Measurements from ENCODE around the gene DRAP1. TPM values are rescaled to one million over a fixed set of nuclear protein-coding genes. Genes with fewer than 3 reads are reported as not detected.

Gene DRAP1
- total RNA-seq, 1 experiment from 2014 or later, result 105 TPM

DNA sequence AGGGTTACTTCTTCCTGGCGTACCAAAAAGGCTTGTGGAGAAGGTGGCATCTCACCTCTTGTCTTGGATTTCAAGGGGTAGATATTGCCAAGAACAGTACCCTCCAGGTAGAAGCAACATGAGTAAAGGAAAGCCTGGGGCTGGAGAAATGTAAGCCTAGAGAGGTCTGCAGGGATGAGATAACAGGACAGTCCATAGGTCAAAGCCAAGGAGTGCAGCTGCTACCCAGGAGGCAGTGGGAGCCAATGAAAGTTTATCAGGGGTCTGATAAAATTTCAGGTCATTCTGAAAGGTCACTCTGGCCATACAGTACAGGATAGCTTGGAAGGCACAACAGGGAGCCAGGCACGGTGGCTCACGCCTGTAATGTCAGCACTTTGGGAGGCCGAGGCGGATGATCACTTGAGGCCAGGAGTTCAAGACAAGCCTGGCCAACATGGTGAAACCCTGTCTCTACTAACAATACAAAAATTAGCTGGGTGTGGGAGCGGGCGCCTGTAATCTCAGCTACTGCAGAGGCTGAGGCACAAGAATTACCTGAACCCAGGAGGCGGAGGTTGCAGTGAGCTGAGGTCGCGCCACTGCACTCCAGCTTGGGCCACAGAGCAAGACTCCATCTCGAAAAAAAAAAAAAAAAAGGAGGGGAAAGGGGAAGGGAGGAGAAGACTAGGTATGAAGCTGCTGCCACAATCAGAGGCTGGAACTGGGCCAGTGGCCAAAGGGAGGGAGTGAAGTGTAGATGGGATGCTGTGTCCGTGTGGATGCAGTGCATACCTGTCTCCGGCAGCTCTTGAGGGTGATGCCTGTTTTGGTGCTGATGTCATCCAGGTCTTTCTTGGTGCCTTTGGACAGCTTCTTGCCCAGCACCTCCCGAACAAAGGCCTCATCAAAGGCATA, 32.2 kb upstream of the DRAP1 start:
- H3K9ac ChIP-seq (ENCODE audit: extremely low read depth, insufficient read length, low read length), result peak overlapping the region; percentile 24
- no peaks in the 10 kb centered on the region; the same call in 1 of the 2 replicates for H3K79me2 ChIP-seq (ENCODE audit: insufficient read depth, low read length)
- Mint-ChIP-seq H3K27ac (peak overlapping the region; percentile 35 to 99 (median 98); a peak in 3 of 7 replicates), H3K36me3 (ENCODE audit: insufficient read depth in 1 of 3, low read depth in 3 of 3) (peaks cover 35 to 55% (median 52%) of the 10 kb centered on the region in 3 experiments), H3K4me1 (peaks cover 27 to 41% of the 10 kb centered on the region in 2 experiments), H3K9me3 (peaks cover 2 to 4% of the 10 kb centered on the region in 2 experiments; a peak in 2 of 5 replicates), H3K27me3 (ENCODE audit: low read depth) (peaks cover 17% of the 10 kb centered on the region), H3K4me3 (peak overlapping the region; percentile 97 to 98)
- no peak overlapping the region for H4K8ac ChIP-seq (replicated peaks; ENCODE audit: insufficient read length, low read depth, low read length)
- no peak overlapping the region for H2AK5ac ChIP-seq (ENCODE audit: insufficient read length, low read length)
- no peak overlapping the region for H3K14ac ChIP-seq (ENCODE audit: insufficient read depth, low read length)
- no peaks in the 10 kb centered on the region for H3K79me1 ChIP-seq (ENCODE audit: insufficient read depth, low read depth, low read length, poor library complexity, severe bottlenecking)
- no peak overlapping the region for H3K56ac ChIP-seq (ENCODE audit: insufficient read length, low read depth, low read length)
- H2BK20ac ChIP-seq (ENCODE audit: low read depth, low read length, poor library complexity, severe bottlenecking), result no peak overlapping the region
- H3K4me2 ChIP-seq (ENCODE audit: insufficient read depth, insufficient read length, low read length), result peak overlapping the region; percentile 70
- H2BK15ac ChIP-seq (ENCODE audit: low read depth, low read length), result no peak overlapping the region
- peaks cover 23% of the 10 kb centered on the region for H3K23me2 ChIP-seq (ENCODE audit: insufficient read length, low read depth, low read length, poor library complexity, severe bottlenecking)
- H3K27me3 ChIP-seq (ENCODE audit: insufficient read depth, low read length), result peaks cover 6% of the 10 kb centered on the region; the same call in 1 of the 2 replicates
- no peak overlapping the region for H2BK120ac ChIP-seq (ENCODE audit: low read depth, low read length, poor library complexity, severe bottlenecking)
- WGBS (ENCODE audit: extremely low coverage, insufficient read length, low lambda C conversion rate), result no CpG with 5 or more reads among the region's 14 CpGs
- no peak for DNase-seq
- peaks cover 9% of the 10 kb centered on the region; the same call in 1 of the 2 replicates for H3K4me1 ChIP-seq (ENCODE audit: insufficient read depth, low read length)
- H3K23ac ChIP-seq (ENCODE audit: insufficient read length, low read depth, low read length), result no peak overlapping the region
- no peak overlapping the region for H3K27ac ChIP-seq (ENCODE audit: insufficient read length, low read depth, low read length)
- H2AFZ ChIP-seq (ENCODE audit: low read length), result no peak overlapping the region
- H3K18ac ChIP-seq (ENCODE audit: insufficient read length, low read depth, low read length), result no peak overlapping the region
- H4K5ac ChIP-seq (ENCODE audit: insufficient read length, low read depth, low read length), result no peak overlapping the region
- H4K91ac ChIP-seq (ENCODE audit: insufficient read length, low read depth, low read length), result no peak overlapping the region
- no peak overlapping the region for H3K4ac ChIP-seq (ENCODE audit: low read depth, low read length)
- TF ChIP-seq, protein P1, sequence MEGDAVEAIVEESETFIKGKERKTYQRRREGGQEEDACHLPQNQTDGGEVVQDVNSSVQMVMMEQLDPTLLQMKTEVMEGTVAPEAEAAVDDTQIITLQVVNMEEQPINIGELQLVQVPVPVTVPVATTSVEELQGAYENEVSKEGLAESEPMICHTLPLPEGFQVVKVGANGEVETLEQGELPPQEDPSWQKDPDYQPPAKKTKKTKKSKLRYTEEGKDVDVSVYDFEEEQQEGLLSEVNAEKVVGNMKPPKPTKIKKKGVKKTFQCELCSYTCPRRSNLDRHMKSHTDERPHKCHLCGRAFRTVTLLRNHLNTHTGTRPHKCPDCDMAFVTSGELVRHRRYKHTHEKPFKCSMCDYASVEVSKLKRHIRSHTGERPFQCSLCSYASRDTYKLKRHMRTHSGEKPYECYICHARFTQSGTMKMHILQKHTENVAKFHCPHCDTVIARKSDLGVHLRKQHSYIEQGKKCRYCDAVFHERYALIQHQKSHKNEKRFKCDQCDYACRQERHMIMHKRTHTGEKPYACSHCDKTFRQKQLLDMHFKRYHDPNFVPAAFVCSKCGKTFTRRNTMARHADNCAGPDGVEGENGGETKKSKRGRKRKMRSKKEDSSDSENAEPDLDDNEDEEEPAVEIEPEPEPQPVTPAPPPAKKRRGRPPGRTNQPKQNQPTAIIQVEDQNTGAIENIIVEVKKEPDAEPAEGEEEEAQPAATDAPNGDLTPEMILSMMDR (conservative IDR thresholded peaks at IDR 0.05), result no peak
- no peaks in the 10 kb centered on the region for H3K9me3 ChIP-seq (ENCODE audit: control insufficient read depth, low read depth, low read length)
- H2BK5ac ChIP-seq (ENCODE audit: insufficient read length, low read length), result no peak overlapping the region
- no peak overlapping the region for H3T11ph ChIP-seq (ENCODE audit: low read length)
- no peaks in the 10 kb centered on the region for H4K20me1 ChIP-seq (ENCODE audit: control insufficient read depth, insufficient read depth, insufficient read length)
- no peak overlapping the region for H2BK12ac ChIP-seq (ENCODE audit: insufficient read length, low read depth, low read length)

Measured in H9 (cell line).